Muscle layer of colon (tissue), 2 donors: Measurements from ENCODE around the gene TDG.

Experiments used
- H3K27ac ChIP-seq: one replicate; pipeline ENCODE4 v1.7.0; 2013; ENCODE audit warnings: low read depth, mild to moderate bottlenecking, low read length, moderate library complexity
- H3K27me3 ChIP-seq, 2 donors: one replicate each; pipeline ENCODE4 v1.7.0; 2013; ENCODE audit warnings: low read length in 2 of 2, mild to moderate bottlenecking in 2 of 2; ENCODE audit not compliant: insufficient read depth in 2 of 2, control insufficient read depth in 1 of 2
- H3K36me3 ChIP-seq: one replicate; pipeline ENCODE4 v1.7.0; 2013; ENCODE audit warnings: mild to moderate bottlenecking, low read length; ENCODE audit not compliant: insufficient read depth
- H3K4me1 ChIP-seq: one replicate; pipeline ENCODE4 v1.7.0; 2013; ENCODE audit warnings: mild to moderate bottlenecking, low read length; ENCODE audit not compliant: insufficient read depth
- H3K4me3 ChIP-seq, 2 donors: one replicate each; pipeline ENCODE4 v1.7.0; 2013; ENCODE audit warnings: low read length in 2 of 2, low read depth in 1 of 2, mild to moderate bottlenecking in 1 of 2, moderate library complexity in 1 of 2
- H3K9ac ChIP-seq: one replicate; pipeline ENCODE4 v1.7.0; 2013; ENCODE audit warnings: low read length
- H3K9me3 ChIP-seq: one replicate; pipeline ENCODE4 v1.7.0; 2013; ENCODE audit warnings: mild to moderate bottlenecking, low read length
- donor health status: abdominal sarcoma.
- donor health status: Adenocarcinoma of cecum.

The TDG gene

GRCh38 chr12:103944964-103945363 is 20.7 kb upstream of the TDG start:
- Histone ChIP-seq H3K27ac (no peak overlapping the region), H3K4me1 (no peaks in the 10 kb centered on the region), H3K9ac (no peak overlapping the region), H3K27me3 (no peaks in the 10 kb centered on the region), H3K9me3 (no peaks in the 10 kb centered on the region), H3K36me3 (peaks cover 96% of the 10 kb centered on the region), H3K4me3 (no peak overlapping the region)

DNA sequence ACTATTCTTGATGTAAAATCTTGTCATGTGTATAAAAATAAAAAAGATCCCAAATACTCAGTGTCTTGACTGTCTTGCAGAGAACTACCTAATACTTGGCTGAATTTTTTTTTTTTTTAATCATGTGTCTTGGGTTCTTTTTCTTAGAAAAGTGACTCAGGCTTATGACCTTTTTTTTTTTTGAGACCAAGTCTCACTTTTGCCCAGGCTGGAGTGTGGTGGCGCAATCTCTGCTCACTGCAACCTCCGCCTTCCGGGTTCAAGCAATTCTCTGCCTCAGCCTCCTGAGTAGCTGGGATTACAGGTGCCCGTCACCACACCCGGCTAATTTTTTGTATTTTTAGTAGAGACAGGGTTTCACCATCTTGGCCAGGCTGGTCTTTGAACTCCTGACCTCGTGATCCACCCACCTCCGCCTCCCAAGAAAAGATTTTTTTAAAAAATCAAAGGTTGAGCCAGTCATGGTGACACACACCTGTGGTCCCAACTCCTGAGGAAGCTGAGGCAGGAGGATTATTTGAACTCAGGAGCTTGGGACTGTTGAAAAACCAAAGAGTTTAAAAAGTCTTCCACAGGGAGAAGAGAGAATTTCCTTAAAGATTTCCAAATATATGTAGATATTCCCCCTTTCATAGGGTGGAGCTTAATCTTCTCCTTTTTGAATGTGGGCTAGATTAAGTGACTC is 17.7 kb upstream of the TDG start:
- Histone ChIP-seq H3K27ac (no peak overlapping the region), H3K4me1 (no peaks in the 10 kb centered on the region), H3K27me3 (no peaks in the 10 kb centered on the region), H3K36me3 (peaks cover 96% of the 10 kb centered on the region), H3K9ac (no peak overlapping the region), H3K9me3 (no peaks in the 10 kb centered on the region), H3K4me3 (no peak overlapping the region)

DNA sequence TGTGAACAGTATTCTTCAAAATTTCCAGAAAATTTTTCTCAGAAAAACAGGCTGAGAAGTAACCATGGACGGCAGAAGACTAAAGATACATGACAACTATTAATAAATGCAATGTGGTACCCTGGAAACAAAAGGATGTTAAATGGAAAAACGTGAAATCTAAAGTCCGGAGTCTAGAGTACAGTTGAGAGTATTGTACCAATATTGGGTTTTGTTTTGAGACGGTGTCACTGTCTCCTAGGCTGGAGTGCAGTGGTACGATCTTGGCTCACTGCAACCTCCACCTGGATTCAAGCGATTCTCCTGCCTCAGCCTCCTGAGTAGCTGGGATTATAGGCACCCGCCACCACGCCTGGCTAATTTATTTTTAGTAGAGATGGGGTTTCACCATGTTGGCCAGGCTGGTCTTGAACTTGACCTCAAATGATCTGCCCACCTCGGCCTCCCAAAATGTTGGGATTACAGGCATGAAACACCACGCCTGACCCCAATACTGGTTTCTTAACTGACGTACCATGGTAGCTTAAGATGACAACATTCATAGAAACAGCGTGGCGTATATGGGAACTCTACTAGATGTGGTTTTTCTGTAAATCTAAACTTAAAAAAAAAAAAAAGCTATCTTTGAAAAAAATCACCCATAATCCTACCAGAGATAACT is 16.8 kb upstream of the TDG start:
- Histone ChIP-seq H3K27ac (no peak overlapping the region), H3K9ac (no peak overlapping the region), H3K9me3 (no peaks in the 10 kb centered on the region), H3K4me1 (no peaks in the 10 kb centered on the region), H3K27me3 (no peaks in the 10 kb centered on the region), H3K4me3 (no peak overlapping the region), H3K36me3 (peaks cover 97% of the 10 kb centered on the region)

DNA sequence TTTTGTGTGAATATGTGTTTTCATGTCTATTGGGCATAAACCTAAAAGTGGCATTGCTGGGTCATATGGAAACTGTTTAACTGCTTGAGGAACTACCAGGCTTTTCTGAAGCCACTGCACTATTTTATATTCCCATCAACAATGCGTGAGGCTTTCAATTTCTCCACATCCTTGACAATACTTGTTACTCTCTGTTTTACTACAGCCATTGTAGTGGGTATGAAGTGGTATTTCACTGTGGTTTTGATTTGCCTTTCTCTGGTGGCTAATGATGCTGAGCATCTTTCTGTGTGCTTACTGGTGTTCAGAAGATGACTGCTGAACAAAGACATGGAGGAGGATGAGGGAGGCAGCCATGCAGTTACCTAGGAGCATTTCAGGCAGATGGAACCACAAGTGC is 13.2 kb upstream of the TDG start:
- H3K27ac ChIP-seq: no peak overlapping the region
- peaks cover 62% of the 10 kb centered on the region for H3K36me3 ChIP-seq
- H3K4me1 ChIP-seq: peaks cover 15% of the 10 kb centered on the region
- H3K9ac ChIP-seq: no peak overlapping the region
- no peak overlapping the region for H3K4me3 ChIP-seq
- H3K9me3 ChIP-seq: no peaks in the 10 kb centered on the region
- H3K27me3 ChIP-seq: no peaks in the 10 kb centered on the region

DNA sequence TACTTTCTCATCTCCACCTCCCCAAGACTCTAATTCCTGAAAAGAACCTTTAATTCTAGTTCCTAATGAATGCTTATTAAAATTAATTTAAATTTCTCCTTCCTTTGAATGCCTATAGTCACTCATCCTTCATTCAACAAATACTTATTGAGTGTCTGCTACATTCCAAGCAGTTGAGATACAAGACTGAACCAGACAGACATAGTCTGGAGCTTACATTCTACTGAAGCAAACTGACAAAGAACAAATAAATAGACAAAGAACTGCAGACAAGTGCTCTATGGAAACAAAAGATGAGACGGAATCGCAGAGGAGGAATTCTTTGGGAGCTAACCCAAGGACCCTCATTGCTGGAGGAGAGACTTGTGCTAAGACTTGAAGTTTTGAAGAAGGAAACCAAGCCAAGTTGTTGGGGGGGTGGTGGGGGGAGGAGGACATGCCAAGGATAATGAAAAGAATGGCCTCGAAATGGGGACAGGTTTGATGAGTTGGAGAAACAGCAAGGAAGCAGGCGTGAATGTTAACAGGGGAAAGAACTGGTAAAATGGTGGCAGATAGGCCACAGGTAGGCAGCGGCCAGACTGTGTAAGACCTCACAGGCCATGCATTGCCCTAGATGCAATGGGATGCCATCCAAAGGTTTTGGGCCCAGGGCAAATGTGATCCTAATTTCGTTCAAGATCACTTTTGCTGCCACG is 9.7 kb upstream of the TDG start:
- peak overlapping the region; percentile 82 to 95 for H3K4me3 ChIP-seq
- peak overlapping the region; percentile 95 for H3K27ac ChIP-seq
- peaks cover 29% of the 10 kb centered on the region for H3K36me3 ChIP-seq
- no peaks in the 10 kb centered on the region for H3K27me3 ChIP-seq
- no peaks in the 10 kb centered on the region for H3K9me3 ChIP-seq
- peak overlapping the region; percentile 39 for H3K9ac ChIP-seq
- peaks cover 16% of the 10 kb centered on the region for H3K4me1 ChIP-seq

DNA sequence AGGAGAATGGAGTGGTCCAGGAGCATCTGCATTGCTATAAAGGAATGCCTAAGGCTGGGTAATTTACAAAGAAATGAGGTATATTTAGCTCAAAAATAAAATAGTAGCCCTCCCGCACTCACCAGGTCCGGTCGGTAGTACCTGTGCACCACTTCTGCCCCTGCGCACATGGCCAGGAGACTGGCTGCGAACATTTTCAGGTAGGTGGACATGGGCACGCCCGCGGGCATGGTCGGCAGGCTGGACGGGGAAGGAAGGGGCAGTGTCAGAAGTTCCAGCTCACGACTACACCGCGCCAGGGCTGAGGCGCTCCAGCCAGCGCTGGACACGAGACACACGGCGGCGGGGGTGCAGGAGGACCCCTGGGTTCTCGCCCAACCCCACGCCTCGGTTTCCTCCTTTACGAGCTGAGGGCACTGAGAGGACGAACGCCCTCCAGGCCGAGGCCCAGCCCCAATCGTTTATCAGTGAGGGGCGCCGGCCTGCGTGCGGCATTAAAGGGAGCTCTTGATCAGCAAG is 9.1 kb upstream of the TDG start:
- H3K27me3 ChIP-seq: no peaks in the 10 kb centered on the region

DNA sequence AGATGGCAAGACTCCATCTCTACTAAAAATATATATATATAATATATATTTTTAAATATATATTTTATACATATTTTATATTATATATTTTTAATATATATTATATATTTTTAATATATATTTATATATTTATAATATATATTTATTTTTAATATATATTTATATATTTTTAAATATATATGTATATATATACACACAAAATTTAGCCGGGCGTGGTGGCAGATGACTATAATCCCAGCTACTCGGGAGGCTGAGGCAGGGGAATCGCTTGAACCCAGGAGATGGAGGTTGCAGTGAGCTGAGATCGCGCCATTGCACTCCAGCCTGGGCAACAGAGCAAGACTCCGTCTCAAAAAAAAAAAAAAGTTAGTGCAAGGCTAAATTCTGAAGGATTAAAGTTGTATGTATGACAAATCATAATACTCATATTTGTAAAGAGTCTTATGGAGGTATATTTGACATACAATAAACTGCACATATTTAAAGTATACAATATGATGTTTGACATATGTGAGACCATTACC is 7.7 kb upstream of the TDG start:
- Histone ChIP-seq H3K27ac (no peak overlapping the region), H3K36me3 (peaks cover 10% of the 10 kb centered on the region), H3K4me1 (peaks cover 16% of the 10 kb centered on the region), H3K9me3 (no peaks in the 10 kb centered on the region), H3K9ac (no peak overlapping the region), H3K4me3 (peak overlapping the region in 1 of 2 donors; percentile 82), H3K27me3 (no peaks in the 10 kb centered on the region)

More for the DNA sequence above, 9.1 kb upstream of the TDG start:
- peak overlapping the region; percentile 82 to 95 for H3K4me3 ChIP-seq
- peaks cover 23% of the 10 kb centered on the region for H3K36me3 ChIP-seq
- H3K9ac ChIP-seq: peak overlapping the region; percentile 39
- H3K4me1 ChIP-seq: peaks cover 16% of the 10 kb centered on the region
- no peaks in the 10 kb centered on the region for H3K9me3 ChIP-seq
- peak overlapping the region; percentile 95 for H3K27ac ChIP-seq

DNA sequence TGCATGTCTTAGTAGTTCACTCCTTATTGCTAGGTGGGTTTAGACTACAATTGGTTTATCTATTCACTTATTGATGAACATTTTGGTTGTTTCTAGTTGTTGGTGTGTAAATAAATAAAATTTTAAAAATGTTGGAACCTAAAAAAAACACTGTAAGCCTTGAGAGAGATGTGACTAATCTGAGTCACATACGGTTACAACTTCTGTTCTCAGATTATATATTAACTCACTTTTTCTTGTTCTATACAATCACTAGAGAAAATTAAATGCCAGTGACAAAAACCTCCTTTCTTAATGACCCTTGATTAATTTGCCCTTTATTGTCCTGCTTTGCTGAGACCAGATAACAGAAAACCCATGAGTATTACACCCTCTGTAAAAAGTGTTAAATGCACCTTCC is 7.1 kb upstream of the TDG start:
- H3K4me3 ChIP-seq: no peak overlapping the region
- peaks cover 22% of the 10 kb centered on the region for H3K4me1 ChIP-seq
- peaks cover 3% of the 10 kb centered on the region for H3K36me3 ChIP-seq
- H3K9me3 ChIP-seq: no peaks in the 10 kb centered on the region
- H3K9ac ChIP-seq: no peak overlapping the region
- no peak overlapping the region for H3K27ac ChIP-seq
- no peaks in the 10 kb centered on the region for H3K27me3 ChIP-seq

DNA sequence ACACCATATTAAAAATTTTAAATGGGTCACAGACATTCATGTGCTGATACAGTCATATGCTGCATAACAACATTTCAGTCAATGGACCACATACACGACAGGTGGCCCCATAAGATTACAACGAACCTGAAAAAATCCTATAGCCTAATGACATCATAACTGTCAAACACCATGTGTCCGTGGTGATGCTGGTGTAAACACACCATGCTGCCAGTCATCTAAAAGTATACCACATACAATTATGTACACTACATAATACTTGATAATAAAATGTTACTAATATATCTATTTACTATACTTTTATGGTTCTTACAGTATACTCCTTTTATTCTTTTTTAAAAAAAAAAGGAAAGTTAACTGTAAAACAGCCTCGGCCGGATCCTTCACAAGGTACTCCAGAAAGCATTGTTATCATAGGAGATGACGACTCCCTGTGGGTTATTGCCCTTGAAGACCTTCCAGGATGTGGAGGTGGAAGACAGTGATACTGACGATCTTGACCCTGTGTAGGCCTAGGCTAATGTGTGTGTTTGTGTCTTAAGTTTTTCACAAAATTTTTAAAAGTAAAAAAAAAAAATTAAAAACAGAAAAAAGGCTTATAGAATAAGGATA is 5.0 kb upstream of the TDG start:
- H3K27ac ChIP-seq: no peak overlapping the region
- no peak overlapping the region for H3K4me3 ChIP-seq
- no peak overlapping the region for H3K9ac ChIP-seq
- H3K9me3 ChIP-seq: no peaks in the 10 kb centered on the region
- no peaks in the 10 kb centered on the region for H3K36me3 ChIP-seq
- no peaks in the 10 kb centered on the region for H3K27me3 ChIP-seq
- peaks cover 30% of the 10 kb centered on the region for H3K4me1 ChIP-seq

- peaks cover 28% of the 10 kb centered on the region for H3K4me1 ChIP-seq
- no peaks in the 10 kb centered on the region for H3K9me3 ChIP-seq
- H3K4me3 ChIP-seq: no peak overlapping the region
- H3K9ac ChIP-seq: no peak overlapping the region
- H3K27ac ChIP-seq: no peak overlapping the region
- no peaks in the 10 kb centered on the region for H3K36me3 ChIP-seq
- no peaks in the 10 kb centered on the region for H3K27me3 ChIP-seq
Measured at GRCh38 chr12:103962493-103962892, 3.2 kb upstream of the TDG start.

GRCh38 chr12:103964805-103965204 is 867 bp upstream of the TDG start:
- H3K27ac ChIP-seq: peak overlapping the region; percentile 95
- H3K27me3 ChIP-seq: no peaks in the 10 kb centered on the region
- H3K9me3 ChIP-seq: no peaks in the 10 kb centered on the region
- H3K4me1 ChIP-seq: peaks cover 41% of the 10 kb centered on the region
- H3K36me3 ChIP-seq: no peaks in the 10 kb centered on the region
- H3K9ac ChIP-seq: peak overlapping the region; percentile 78
- H3K4me3 ChIP-seq: peak overlapping the region; percentile 69 to 90
